ENCODE results near the gene KNTC1.
A peak's percentile ranks its signal among the peaks of the same experiment; 100 is the strongest.
"Not testable (repeated sequence)": the region's sequence is repeated elsewhere in the genome, so short reads cannot be mapped to it uniquely, and the experiment has no call there.

The KNTC1 gene

GRCh38 chr12:122505419-122506051, 21.5 kb upstream of the KNTC1 start:
- peak; percentile 4 to 31 for DNase-seq

GRCh38 chr12:122506393-122506938, 20.6 kb upstream of the KNTC1 start:
- DNase-seq, result no peak

- no peak for DNase-seq
Observed at GRCh38 chr12:122508163-122508562, 18.9 kb upstream of the KNTC1 start.

GRCh38 chr12:122513028-122513427, 14.0 kb upstream of the KNTC1 start:
- DNase-seq, result not testable (repeated sequence)

- no peak for DNase-seq
Observed at GRCh38 chr12:122513660-122514059, 13.4 kb upstream of the KNTC1 start.

- DNase-seq, result no peak
Observed at GRCh38 chr12:122515275-122515674, 11.8 kb upstream of the KNTC1 start.

GRCh38 chr12:122516544-122517361, 10.3 kb upstream of the KNTC1 start:
- no peak for DNase-seq

GRCh38 chr12:122517877-122518276, 9.2 kb upstream of the KNTC1 start:
- no peak for DNase-seq

GRCh38 chr12:122518908-122519307, 8.1 kb upstream of the KNTC1 start:
- DNase-seq, result no peak

GRCh38 chr12:122519418-122519817, 7.6 kb upstream of the KNTC1 start:
- DNase-seq, result no peak

GRCh38 chr12:122520676-122521075, 6.4 kb upstream of the KNTC1 start:
- DNase-seq, result no peak

- DNase-seq, result no peak
Observed at GRCh38 chr12:122523280-122523679, 3.8 kb upstream of the KNTC1 start.

GRCh38 chr12:122523846-122524718, 3.0 kb upstream of the KNTC1 start:
- no peak for DNase-seq

GRCh38 chr12:122527478-122527944, 462 bp downstream of the KNTC1 start:
- peak; percentile 60 to 79 for DNase-seq

GRCh38 chr12:122528582-122528981, 1.5 kb downstream of the KNTC1 start:
- no peak for DNase-seq

- DNase-seq, result no peak
Observed at GRCh38 chr12:122528992-122529391, 1.9 kb downstream of the KNTC1 start.

GRCh38 chr12:122533856-122534255, 6.8 kb downstream of the KNTC1 start:
- peak in 1 of 2 donors; percentile 3 for DNase-seq

GRCh38 chr12:122537021-122537420, 10.0 kb downstream of the KNTC1 start:
- DNase-seq, result no peak

GRCh38 chr12:122538496-122538895, 11.4 kb downstream of the KNTC1 start:
- no peak for DNase-seq

GRCh38 chr12:122544537-122544936, 17.5 kb downstream of the KNTC1 start:
- no peak for DNase-seq

- no peak for DNase-seq
Observed at GRCh38 chr12:122545855-122546254, 18.8 kb downstream of the KNTC1 start.

- no peak for DNase-seq
Observed at GRCh38 chr12:122547330-122547729, 20.3 kb downstream of the KNTC1 start.
